Smooth muscle cell (in vitro differentiated cells): Measurements from ENCODE around the gene CD8B. TPM values are rescaled to one million over a fixed set of nuclear protein-coding genes. Genes with fewer than 3 reads are reported as not detected.
A peak's percentile ranks its signal among the peaks of the same experiment; 100 is the strongest.

Experiments used
- DNase-seq: peaks from one replicate; lab custom pipeline; 2025; ENCODE audit not compliant: unreplicated experiment; lab: John Stamatoyannopoulos, UW
- H2AFZ ChIP-seq: fragments of 200-600 bp; sonication (generic); 2 replicates; pipeline ENCODE4 v1.6.0; 2016; ENCODE audit warnings: antibody characterized with exemption, low read depth, mild to moderate bottlenecking
- H3F3A ChIP-seq: fragments of 200-600 bp; sonication (generic); 2 replicates; pipeline ENCODE4 v1.6.0; 2017; ENCODE audit warnings: antibody characterized with exemption, low read depth
- H3K27ac ChIP-seq: fragments of 200-600 bp; sonication (generic); 2 replicates; pipeline ENCODE4 v1.5.1; 2016; ENCODE audit warnings: low read depth, mild to moderate bottlenecking
- H3K27me3 ChIP-seq: fragments of 200-600 bp; sonication (generic); 2 replicates; pipeline ENCODE4 v1.6.1; 2016; ENCODE audit warnings: low read depth, mild to moderate bottlenecking
- H3K36me3 ChIP-seq: fragments of 200-600 bp; sonication (generic); 2 replicates; pipeline ENCODE4 v1.5.1; 2016; ENCODE audit warnings: low read depth
- H3K4me1 ChIP-seq: fragments of 200-600 bp; sonication (generic); 2 replicates; pipeline ENCODE4 v1.5.1; 2016; ENCODE audit warnings: low read depth
- H3K4me2 ChIP-seq: fragments of 200-600 bp; sonication (generic); 2 replicates; pipeline ENCODE4 v1.6.0; 2016; ENCODE audit warnings: mild to moderate bottlenecking
- H3K4me3 ChIP-seq: fragments of 200-600 bp; sonication (generic); 2 replicates; pipeline ENCODE4 v1.5.1; 2016; ENCODE audit warnings: mild to moderate bottlenecking
- H3K79me2 ChIP-seq: fragments of 200-600 bp; sonication (generic); 2 replicates; pipeline ENCODE4 v1.6.0; 2016; ENCODE audit warnings: low read depth, mild to moderate bottlenecking
- H3K9ac ChIP-seq: fragments of 200-600 bp; sonication (generic); 2 replicates; pipeline ENCODE4 v1.6.0; 2016; ENCODE audit warnings: low read depth
- H3K9me3 ChIP-seq: fragments of 200-600 bp; sonication (generic); replicated peaks from 2 replicates; pipeline ENCODE4 v1.5.1; 2016; ENCODE audit warnings: low read depth
- H4K20me1 ChIP-seq: fragments of 200-600 bp; sonication (generic); 2 replicates; pipeline ENCODE4 v1.6.0; 2016; ENCODE audit warnings: low read depth
- WGBS: methylation state at CpG from one replicate; pipeline ENCODE4 v1.1.7; 2016; ENCODE audit warnings: low lambda C conversion rate; 5-methylcytosine and 5-hydroxymethylcytosine counted together
- polyA plus RNA-seq: library from polyadenylated mRNA; unstranded; fragments of >200 nt; fragmentation: Nextera tagmentation; extraction: Ambion mirVana; gene quantifications from 2 replicates; pipeline ENCODE4 v1.2.1, GENCODE V29; 2016
- total RNA-seq: library from RNA; depleted of rRNA; stranded (reverse); fragments of >200 nt; gene quantifications from 2 replicates; pipeline ENCODE4 v1.2.3, GENCODE V29; 2014
- TF ChIP-seq, protein P1 (sequence below): fragments of 200-600 bp; sonication (generic); IDR thresholded peaks from 2 replicates; pipeline ENCODE4 v1.5.1; 2017; ENCODE audit warnings: borderline replicate concordance, mild to moderate bottlenecking, antibody characterized with exemption; ENCODE audit not compliant: insufficient read depth, poor library complexity, severe bottlenecking

The CD8B gene
- total and polyA plus RNA-seq, 2 experiments from 2014 or later: not detected

DNA sequence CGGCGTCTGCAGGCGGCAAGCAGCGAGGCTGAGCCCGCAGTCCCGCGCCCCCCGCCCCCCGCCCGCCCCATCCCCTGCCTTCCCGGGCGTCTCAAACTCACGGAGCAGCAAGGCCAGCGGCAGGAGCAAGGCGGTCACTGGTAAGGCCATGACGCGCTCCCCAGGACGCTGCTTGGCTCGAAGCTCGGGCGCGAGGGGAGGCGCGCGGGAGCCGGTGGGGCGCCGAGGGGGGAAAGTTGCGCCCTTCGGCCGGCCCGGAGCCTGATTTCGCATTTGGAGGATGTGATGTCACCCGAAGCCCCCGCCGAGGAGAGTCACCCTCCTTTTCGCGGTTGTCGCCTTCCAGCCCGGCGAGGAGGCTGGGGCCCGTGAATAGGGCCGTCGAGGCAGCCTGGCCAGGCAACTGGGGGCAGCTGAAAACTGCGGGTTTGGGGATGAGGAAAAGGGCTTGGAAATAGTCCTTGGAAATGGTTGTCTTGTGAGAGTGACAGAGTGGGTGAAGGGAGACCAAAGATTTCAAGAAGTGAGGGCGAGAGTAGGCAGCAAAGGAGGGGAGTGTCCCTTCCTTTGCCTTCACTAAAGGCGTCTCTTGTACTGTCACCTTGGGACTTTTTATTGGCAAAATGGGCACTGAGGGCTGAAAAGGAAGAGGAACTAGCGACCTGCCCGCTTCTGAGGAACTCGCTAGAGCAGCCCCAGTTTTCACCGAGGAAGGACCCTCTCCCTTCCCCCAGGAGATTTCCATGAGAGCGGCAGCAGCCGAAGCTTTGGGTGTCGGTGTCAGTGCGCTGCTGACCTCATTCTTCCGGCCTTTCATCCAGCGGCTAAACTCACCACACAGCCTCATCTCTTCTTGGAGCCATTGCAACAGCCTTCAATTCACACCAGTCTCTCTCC, 70.8 kb downstream of the CD8B start, which contains the start of gene CD8A:
CD8A (minus strand) TSS at position 238 of the 897 bp plus-strand sequence; CDS start at position 150, 88 bp downstream.
- Histone ChIP-seq H3K27me3 (peaks cover 88% of the 10 kb centered on the region), H3F3A (no peaks in the 10 kb centered on the region), H3K27ac (no peak within 1 kb of the TSS), H4K20me1 (no peaks in the 10 kb centered on the region), H3K9ac (no peak within 1 kb of the TSS), H3K4me3 (peak within 1 kb of the TSS; percentile 33), H3K9me3 (no peaks in the 10 kb centered on the region), H3K4me1 (peaks cover 16% of the 10 kb centered on the region), H3K36me3 (no peaks in the 10 kb centered on the region), H3K79me2 (no peaks in the 10 kb centered on the region), H2AFZ (peak within 1 kb of the TSS; percentile 38), H3K4me2 (peak within 1 kb of the TSS; percentile 71)
- no peak for DNase-seq
- 10% methylated on average over 29 of the region's 57 CpGs for WGBS
- TF ChIP-seq, protein P1, sequence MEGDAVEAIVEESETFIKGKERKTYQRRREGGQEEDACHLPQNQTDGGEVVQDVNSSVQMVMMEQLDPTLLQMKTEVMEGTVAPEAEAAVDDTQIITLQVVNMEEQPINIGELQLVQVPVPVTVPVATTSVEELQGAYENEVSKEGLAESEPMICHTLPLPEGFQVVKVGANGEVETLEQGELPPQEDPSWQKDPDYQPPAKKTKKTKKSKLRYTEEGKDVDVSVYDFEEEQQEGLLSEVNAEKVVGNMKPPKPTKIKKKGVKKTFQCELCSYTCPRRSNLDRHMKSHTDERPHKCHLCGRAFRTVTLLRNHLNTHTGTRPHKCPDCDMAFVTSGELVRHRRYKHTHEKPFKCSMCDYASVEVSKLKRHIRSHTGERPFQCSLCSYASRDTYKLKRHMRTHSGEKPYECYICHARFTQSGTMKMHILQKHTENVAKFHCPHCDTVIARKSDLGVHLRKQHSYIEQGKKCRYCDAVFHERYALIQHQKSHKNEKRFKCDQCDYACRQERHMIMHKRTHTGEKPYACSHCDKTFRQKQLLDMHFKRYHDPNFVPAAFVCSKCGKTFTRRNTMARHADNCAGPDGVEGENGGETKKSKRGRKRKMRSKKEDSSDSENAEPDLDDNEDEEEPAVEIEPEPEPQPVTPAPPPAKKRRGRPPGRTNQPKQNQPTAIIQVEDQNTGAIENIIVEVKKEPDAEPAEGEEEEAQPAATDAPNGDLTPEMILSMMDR: no peak

DNA sequence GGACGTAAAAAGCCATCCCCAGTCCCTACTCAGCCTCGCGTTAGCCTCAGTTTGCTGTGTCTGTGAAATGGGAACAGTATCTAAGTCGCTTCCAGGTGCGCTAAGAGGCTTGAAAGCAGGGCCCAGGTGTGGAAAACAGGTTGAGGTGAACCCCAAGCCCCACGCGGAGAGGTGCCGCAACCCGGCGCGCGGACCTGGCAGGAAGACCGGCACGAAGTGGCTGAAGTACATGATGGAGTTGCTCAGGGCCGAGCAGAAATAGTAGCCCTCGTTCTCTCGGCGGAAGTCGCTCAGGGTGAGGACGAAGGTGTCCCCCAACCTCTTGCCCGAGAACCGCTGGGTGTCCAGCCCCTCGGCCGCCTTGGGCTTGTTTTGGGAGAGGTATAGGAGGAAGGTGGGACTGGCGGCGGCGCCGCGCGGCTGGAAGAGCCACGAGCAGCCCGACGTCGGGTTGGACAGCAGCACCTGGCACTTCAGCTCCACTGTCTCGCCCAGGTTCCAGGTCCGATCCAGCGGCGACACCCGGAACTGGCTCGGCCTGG, 71.5 kb downstream of the CD8B start:
- no peak overlapping the region for H3K9ac ChIP-seq
- peaks cover 95% of the 10 kb centered on the region for H3K27me3 ChIP-seq
- H3K27ac ChIP-seq: no peak overlapping the region
- no peaks in the 10 kb centered on the region for H3K79me2 ChIP-seq
- 20% methylated on average over 34 of the region's 40 CpGs for WGBS
- H3K4me3 ChIP-seq: no peak overlapping the region
- H3K9me3 ChIP-seq: no peaks in the 10 kb centered on the region
- H3K36me3 ChIP-seq: no peaks in the 10 kb centered on the region
- TF ChIP-seq, protein P1: no peak
- H3F3A ChIP-seq: no peaks in the 10 kb centered on the region
- H3K4me2 ChIP-seq: peak overlapping the region; percentile 71
- DNase-seq: no peak
- H4K20me1 ChIP-seq: no peaks in the 10 kb centered on the region
- peaks cover 16% of the 10 kb centered on the region for H3K4me1 ChIP-seq
- H2AFZ ChIP-seq: no peak overlapping the region

DNA sequence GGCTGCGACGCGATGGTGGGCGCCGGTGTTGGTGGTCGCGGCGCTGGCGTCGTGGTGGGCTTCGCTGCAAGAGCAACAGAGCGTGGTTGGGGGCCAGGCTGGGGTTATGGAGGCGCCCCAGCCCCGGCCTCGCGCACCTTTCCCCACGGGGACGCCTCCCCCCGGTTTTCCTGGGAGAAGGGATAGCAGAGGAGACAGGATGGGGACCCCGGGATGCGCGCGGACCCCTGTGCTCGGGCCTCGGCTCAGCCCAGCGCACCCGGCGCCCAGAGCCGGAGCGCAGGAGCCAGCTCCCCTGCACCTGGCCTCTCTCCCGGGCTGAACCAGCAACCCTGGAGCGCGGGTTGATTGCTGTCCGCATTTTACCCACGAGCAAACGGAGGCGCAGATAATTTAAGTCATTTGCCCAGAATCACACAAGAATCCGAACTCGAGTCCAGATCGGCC, 72.0 kb downstream of the CD8B start:
- Histone ChIP-seq H3K4me3 (no peak overlapping the region), H3K36me3 (no peaks in the 10 kb centered on the region), H3K27ac (no peak overlapping the region), H3K4me1 (peaks cover 16% of the 10 kb centered on the region), H3K9me3 (no peaks in the 10 kb centered on the region), H2AFZ (no peak overlapping the region), H3K9ac (no peak overlapping the region), H4K20me1 (no peaks in the 10 kb centered on the region), H3K79me2 (no peaks in the 10 kb centered on the region), H3F3A (no peaks in the 10 kb centered on the region), H3K4me2 (no peak overlapping the region), H3K27me3 (peaks cover 95% of the 10 kb centered on the region)
- no peak for DNase-seq
- WGBS: 34% methylated on average over 39 of the region's 40 CpGs
- TF ChIP-seq, protein P1: no peak
